ENCODE measurements around the gene PLGLB2.
"Not testable (repeated sequence)": the region's sequence is repeated elsewhere in the genome, so short reads cannot be mapped to it uniquely, and the experiment has no call there.

PLGLB2 gene

GRCh38 chr2:87747791-87748190 is at the start of gene PLGLB2:
PLGLB2 (plus strand) TSS chr2:87748087; CDS start chr2:87748154, 67 bp downstream.
- DNase-seq = not testable (repeated sequence)

GRCh38 chr2:87704572-87705323 is 43.1 kb upstream of the PLGLB2 start:
- not testable (repeated sequence) for DNase-seq

GRCh38 chr2:87708368-87708767 is 39.5 kb upstream of the PLGLB2 start:
- DNase-seq = not testable (repeated sequence)

GRCh38 chr2:87727940-87728599 is 19.8 kb upstream of the PLGLB2 start:
- DNase-seq = not testable (repeated sequence)

GRCh38 chr2:87740928-87741327 is 7.0 kb upstream of the PLGLB2 start:
- DNase-seq = not testable (repeated sequence)

GRCh38 chr2:87742393-87743108 is 5.3 kb upstream of the PLGLB2 start:
- DNase-seq = not testable (repeated sequence)

- not testable (repeated sequence) for DNase-seq
Measured at GRCh38 chr2:87743638-87744037, 4.2 kb upstream of the PLGLB2 start.

GRCh38 chr2:87745353-87745951 is 2.4 kb upstream of the PLGLB2 start:
- not testable (repeated sequence) for DNase-seq

GRCh38 chr2:87748524-87748923 is 637 bp downstream of the PLGLB2 start:
- DNase-seq = not testable (repeated sequence)

- not testable (repeated sequence) for DNase-seq
Measured at GRCh38 chr2:87750560-87750959, 2.7 kb downstream of the PLGLB2 start.

- not testable (repeated sequence) for DNase-seq
Measured at GRCh38 chr2:87754759-87755158, 6.9 kb downstream of the PLGLB2 start.

All from stimulated activated CD4-positive, alpha-beta T cell treated with anti-CD3 and anti-CD28 coated beads, Interleukin-15, amount 100 ng/mL, for 24 hours (primary cell).